IPS-18c (cell line): Measurements from ENCODE around the gene ZNF77.
"Not testable (repeated sequence)": the region's sequence is repeated elsewhere in the genome, so short reads cannot be mapped to it uniquely, and the experiment has no call there.

Experiments used
- H3K4me3 ChIP-seq: 2 replicates; pipeline ENCODE4 v1.7.0; 2013; ENCODE audit warnings: low read depth, mild to moderate bottlenecking, low read length, moderate library complexity; ENCODE audit not compliant: insufficient read depth
- H3K9me3 ChIP-seq: one replicate; pipeline ENCODE4 v1.6.1; 2013; ENCODE audit warnings: mild to moderate bottlenecking, low read length, moderate library complexity; ENCODE audit not compliant: control insufficient read depth, insufficient read depth

Gene ZNF77

DNA sequence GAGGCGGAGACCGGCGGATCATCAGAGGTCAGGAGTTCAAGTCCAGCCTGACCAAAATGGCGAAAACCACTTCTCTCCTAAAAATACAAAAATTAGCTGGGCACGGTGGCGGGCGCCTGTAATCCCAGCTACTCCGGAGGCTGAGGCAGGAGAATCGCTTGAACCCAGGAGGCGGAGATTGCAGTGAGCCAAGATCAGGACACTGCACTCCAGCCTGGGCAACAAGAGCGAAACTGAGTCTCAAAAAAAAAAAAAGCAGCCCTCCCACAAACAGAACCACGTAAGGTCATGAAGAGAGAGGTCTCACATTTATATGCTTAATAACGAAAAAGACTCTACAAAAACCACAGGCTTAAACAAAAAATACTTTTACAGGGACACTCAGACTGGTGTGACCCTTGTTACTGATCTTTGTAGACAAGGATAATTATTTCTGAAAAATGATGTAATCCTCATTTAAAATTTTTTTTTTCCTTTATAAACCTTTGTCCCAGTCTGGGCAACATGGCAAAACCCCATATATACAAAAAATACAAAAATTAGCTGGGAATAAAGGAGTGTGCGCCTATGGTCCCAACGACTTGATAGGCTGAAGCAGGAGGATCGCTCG is 909 bp upstream of the ZNF77 start:
- no peaks in the 10 kb centered on the region for H3K9me3 ChIP-seq
- H3K4me3 ChIP-seq, result peak overlapping the region; percentile 97

DNA sequence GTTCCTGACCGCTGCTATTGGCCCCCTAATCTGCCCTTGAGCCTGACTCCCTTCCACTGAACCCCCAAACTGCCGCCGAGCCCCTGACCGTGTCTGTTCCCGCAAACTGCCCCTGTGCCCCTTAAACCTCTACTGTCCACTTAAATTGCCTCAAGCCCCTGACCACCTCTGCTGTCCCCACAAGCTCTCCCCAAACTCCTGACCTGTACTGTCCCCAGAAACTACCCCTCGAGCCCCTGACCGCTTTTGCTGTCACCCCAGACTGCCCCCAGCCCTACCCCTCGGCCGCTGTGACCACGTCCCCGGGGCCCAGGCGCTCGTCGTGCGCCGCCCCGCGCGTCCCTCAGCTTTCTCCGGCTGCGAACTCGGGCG is 382 bp downstream of the ZNF77 start:
- Histone ChIP-seq H3K9me3 (no peaks in the 10 kb centered on the region), H3K4me3 (peak overlapping the region; percentile 97)

DNA sequence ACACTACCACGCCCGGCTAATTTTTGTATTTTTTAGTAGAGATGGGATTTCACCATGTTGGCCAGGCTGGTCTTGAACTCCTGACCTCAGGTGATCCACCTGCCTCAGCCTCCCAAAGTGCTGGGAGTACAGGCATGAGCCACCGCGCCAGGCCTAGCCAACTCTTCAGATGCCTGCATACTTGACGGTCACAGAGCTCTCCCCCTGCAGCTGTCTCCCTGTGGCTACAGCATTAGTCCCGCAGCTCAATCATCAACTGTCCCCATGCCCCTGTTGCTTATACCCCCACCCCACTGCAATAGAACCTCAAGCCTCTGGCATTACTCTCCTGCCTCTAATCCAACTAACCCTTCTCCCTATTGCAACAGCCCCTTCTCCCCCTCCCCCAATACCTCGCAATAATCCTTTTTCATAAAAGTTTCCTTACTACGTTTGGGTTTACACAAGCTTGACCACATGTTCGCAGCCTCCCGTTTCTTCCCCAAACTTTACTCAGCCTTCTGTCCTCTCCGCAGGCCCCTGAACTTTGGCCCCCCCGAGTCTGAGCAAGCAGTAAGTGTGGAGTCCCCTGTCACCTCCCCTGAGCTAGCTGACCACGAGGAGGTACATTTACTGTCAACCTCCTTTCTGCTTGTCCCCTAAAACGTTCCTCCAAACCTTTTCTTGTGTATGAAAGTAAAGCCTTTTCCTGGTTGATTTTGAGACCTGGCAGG is 1.7 kb downstream of the ZNF77 start:
- no peak overlapping the region for H3K4me3 ChIP-seq
- H3K9me3 ChIP-seq, result no peaks in the 10 kb centered on the region

- H3K9me3 ChIP-seq, result peaks cover 31% of the 10 kb centered on the region
Observed at GRCh38 chr19:2935863-2936262, 8.9 kb downstream of the ZNF77 start.

GRCh38 chr19:2933490-2933910 is 11.3 kb downstream of the ZNF77 start:
- H3K4me3 ChIP-seq, result no peak overlapping the region
- H3K9me3 ChIP-seq, result peaks cover 31% of the 10 kb centered on the region

More at GRCh38 chr19:2935863-2936262, 8.9 kb downstream of the ZNF77 start:
- H3K4me3 ChIP-seq, result not testable (repeated sequence)

DNA sequence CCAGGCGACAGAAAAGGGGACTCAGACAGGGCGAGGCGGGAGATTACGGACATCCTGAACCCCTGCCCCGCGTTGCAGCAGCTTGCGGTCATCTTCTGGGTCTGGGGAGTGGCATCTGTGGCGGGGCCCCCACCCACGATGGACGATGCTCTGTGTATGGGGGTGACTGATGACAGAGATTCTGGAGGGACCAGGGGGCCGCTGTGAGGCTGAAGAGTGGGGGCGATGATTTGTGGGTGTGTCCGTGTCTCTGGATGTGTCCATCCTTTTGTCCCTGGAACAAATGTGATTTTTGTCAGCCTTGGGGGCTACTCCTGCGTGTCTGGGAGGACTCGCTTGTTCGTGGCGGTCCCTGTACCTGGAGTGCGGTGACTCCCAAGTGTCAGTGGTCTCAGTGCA is 17.7 kb downstream of the ZNF77 start:
- Histone ChIP-seq H3K9me3 (peaks cover 3% of the 10 kb centered on the region), H3K4me3 (no peak overlapping the region)

- peaks cover 3% of the 10 kb centered on the region for H3K9me3 ChIP-seq
Observed at GRCh38 chr19:2926341-2927031, 18.3 kb downstream of the ZNF77 start.

GRCh38 chr19:2923510-2923909 is 21.3 kb downstream of the ZNF77 start:
- H3K9me3 ChIP-seq, result no peaks in the 10 kb centered on the region
- no peak overlapping the region for H3K4me3 ChIP-seq

More at GRCh38 chr19:2926341-2927031, 18.3 kb downstream of the ZNF77 start:
- no peak overlapping the region for H3K4me3 ChIP-seq

GRCh38 chr19:2922987-2923386 is 21.8 kb downstream of the ZNF77 start:
- peaks cover under 1% of the 10 kb centered on the region for H3K9me3 ChIP-seq
- H3K4me3 ChIP-seq, result no peak overlapping the region

DNA sequence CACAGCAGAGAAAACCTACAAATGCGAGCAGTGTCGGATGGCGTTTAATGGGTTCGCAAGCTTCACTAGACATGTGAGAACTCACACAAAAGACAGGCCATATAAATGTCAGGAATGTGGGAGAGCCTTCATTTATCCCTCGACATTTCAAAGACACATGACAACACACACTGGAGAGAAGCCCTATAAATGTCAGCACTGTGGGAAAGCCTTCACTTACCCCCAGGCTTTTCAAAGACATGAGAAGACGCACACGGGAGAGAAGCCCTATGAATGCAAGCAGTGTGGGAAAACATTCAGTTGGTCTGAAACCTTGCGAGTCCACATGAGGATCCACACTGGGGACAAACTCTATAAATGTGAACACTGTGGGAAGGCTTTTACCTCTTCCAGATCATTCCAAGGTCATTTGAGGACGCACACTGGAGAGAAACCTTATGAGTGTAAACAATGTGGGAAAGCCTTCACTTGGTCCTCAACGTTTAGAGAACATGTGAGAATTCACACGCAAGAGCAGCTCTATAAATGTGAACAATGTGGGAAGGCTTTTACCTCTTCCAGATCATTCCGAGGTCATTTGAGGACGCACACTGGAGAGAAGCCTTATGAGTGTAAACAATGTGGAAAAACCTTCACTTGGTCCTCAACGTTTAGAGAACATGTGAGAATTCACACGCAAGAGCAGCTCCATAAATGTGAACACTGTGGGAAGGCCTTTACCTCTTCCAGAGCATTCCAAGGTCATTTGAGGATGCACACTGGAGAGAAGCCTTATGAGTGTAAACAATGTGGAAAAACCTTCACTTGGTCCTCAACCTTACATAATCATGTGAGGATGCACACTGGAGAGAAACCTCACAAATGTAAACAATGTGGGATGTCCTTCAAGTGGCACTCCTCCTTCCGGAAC is 27.2 kb downstream of the ZNF77 start:
- H3K9me3 ChIP-seq, result peaks cover 22% of the 10 kb centered on the region
- no peak overlapping the region for H3K4me3 ChIP-seq

- H3K4me3 ChIP-seq, result no peak overlapping the region; the same call in 1 of the 2 replicates
- H3K9me3 ChIP-seq, result peaks cover 17% of the 10 kb centered on the region
Observed at GRCh38 chr19:2912306-2912705, 32.5 kb downstream of the ZNF77 start.

- peaks cover 2% of the 10 kb centered on the region for H3K9me3 ChIP-seq
Observed at GRCh38 chr19:2906631-2907195, 38.1 kb downstream of the ZNF77 start.

DNA sequence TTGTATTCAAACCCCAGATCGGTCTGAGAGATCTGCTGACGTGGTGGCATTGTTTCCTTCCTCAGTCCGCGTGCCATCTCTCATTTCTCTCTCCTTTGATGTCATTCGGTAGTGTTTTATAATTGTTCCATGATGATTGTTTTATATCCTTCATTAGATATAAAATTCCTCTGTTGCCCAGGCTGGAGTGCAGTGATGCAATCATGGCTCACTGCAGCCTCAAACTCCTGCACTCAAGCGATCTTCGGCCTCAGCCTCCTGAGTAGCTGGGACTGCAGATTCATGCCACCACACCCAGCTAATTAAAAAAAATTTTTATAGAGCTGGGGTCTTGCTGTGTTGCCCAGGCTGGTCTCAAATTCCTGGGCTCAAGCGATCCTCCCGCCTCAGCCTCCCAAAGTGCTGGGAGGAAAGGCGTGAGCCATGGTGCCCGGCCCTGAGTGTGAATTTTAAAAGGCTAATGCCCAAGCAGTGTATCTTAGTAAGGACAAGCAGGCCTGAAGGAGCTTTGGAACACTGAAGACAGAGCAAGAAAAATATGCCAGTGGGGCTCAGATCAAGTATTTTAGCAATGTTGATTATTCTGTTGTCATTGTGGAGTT is 38.8 kb downstream of the ZNF77 start:
- H3K9me3 ChIP-seq, result peaks cover 2% of the 10 kb centered on the region
- H3K4me3 ChIP-seq, result no peak overlapping the region

More at GRCh38 chr19:2906631-2907195, 38.1 kb downstream of the ZNF77 start:
- no peak overlapping the region for H3K4me3 ChIP-seq

DNA sequence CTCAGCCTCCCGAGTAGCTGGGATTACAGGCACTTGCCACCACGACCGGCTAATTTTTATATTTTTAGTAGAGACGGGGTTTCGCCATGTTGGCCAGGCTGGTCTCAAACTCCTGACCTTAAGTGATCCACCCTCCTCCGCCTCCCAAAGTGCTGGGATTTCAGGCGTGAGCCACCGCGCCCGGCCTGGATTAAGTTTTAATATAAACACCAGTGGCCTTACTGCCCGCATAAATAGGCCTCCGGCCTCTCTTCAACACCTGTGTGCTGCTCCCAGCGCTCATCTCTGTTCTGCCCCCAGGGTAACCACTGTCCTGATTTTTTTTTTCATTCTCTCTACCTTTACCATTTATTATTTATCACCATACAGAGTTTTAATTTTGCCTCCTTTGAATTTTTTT is 41.4 kb downstream of the ZNF77 start:
- not testable (repeated sequence) for H3K9me3 ChIP-seq, H3K4me3 ChIP-seq

- Histone ChIP-seq H3K9me3 (peaks cover 2% of the 10 kb centered on the region), H3K4me3 (no peak overlapping the region)
Observed at GRCh38 chr19:2902590-2903218, 42.1 kb downstream of the ZNF77 start.
